ENCODE measurements around the gene PIP5KL1.

GRCh38 chr9:127934248-127934647, 3.7 kb upstream of the PIP5KL1 start:
- TF ChIP-seq CTCF (conservative IDR thresholded peaks at IDR 0.05; ENCODE audit: low read depth, low read length) (no peak), EZH2 (IDR thresholded peaks at IDR 0.05; ENCODE audit: borderline replicate concordance, low read depth, low read length, poor library complexity, severe bottlenecking) (no peak)

Data from A673 (cell line).